GM12878 (cell line): ENCODE results near the gene THSD4. TPM values are rescaled to one million over a fixed set of nuclear protein-coding genes. Genes with fewer than 3 reads are reported as not detected.

Source experiments
- ATAC-seq: fragments of 200-7000 bp; cut with Tn5 transposase; 3 replicates; pipeline ENCODE4 v1.9.1; 2020; ENCODE audit warnings: mild to moderate bottlenecking, moderate library complexity
- BruUV-seq: library from RNA; stranded (reverse); fragments of 400-500 nt; replicated peaks from 2 replicates; lab custom pipeline; 2021; lab: Mats Ljungman, UMichigan
- CTCF ChIA-PET: fragments of 300-600 bp; sonication (Branson Sonifier 250); formaldehyde crosslinking; extraction: SDS; loops from one replicate; lab custom pipeline; 2021; ENCODE audit warnings: inconsistent platforms; lab: Yijun Ruan, JAX
- POLR2A ChIA-PET: fragments of 350-600 bp; formaldehyde crosslinking; extraction: SDS; loops from one replicate; lab custom pipeline; 2021; ENCODE audit warnings: inconsistent platforms; lab: Charles Lee
- RAD21 ChIA-PET: fragments of 300-600 bp; sonication (Branson Sonifier 250); formaldehyde crosslinking; loops from one replicate; lab custom pipeline; 2023; ENCODE audit warnings: antibody characterized with exemption; ENCODE audit not compliant: unreplicated experiment; lab: Charles Lee
- SMC1A ChIA-PET: fragments of 300-600 bp; sonication (Branson Sonifier 250); formaldehyde crosslinking; loops from one replicate; lab custom pipeline; 2023; ENCODE audit not compliant: unreplicated experiment, uncharacterized antibody; lab: Charles Lee
- DNase-seq: peaks from one replicate; pipeline ENCODE4 v3.0.0-alpha.2; 2011; ENCODE audit warnings: low read depth, low spot score
- FAIRE-seq: peaks from 3 replicates; lab custom pipeline; 2011; peaks lifted over from hg19 to GRCh38; lab: Jason Lieb, UNC
- H2AFZ ChIP-seq: 2 replicates; pipeline ENCODE4 v1.6.0; 2011; ENCODE audit warnings: low read depth, low read length, control low read depth; ENCODE audit not compliant: control insufficient read depth
- H3K27ac ChIP-seq: 2 replicates; pipeline ENCODE4 v1.5.1; 2011; ENCODE audit warnings: control low read depth; ENCODE audit not compliant: control insufficient read depth, insufficient read depth
- H3K27me3 ChIP-seq, 2 experiments: replicated peaks in 1 of 2; 2 replicates each; pipeline versions ENCODE4 v1.6.0 to v1.6.1; 2011; ENCODE audit warnings: low read length in 1 of 2; ENCODE audit not compliant: control insufficient read depth in 2 of 2, insufficient read depth in 2 of 2
- H3K36me3 ChIP-seq, 2 experiments: 2 replicates each; pipeline ENCODE4 v1.5.1; 2011; ENCODE audit warnings: low read length in 1 of 2; ENCODE audit not compliant: control insufficient read depth in 2 of 2, insufficient read depth in 2 of 2
- H3K4me1 ChIP-seq: 2 replicates; pipeline ENCODE4 v1.6.1; 2011; ENCODE audit warnings: mild to moderate bottlenecking, low read length, moderate library complexity, mixed read lengths; ENCODE audit not compliant: control insufficient read depth, insufficient read depth
- H3K4me2 ChIP-seq: 2 replicates; pipeline ENCODE4 v1.6.0; 2011; ENCODE audit warnings: control low read depth; ENCODE audit not compliant: control insufficient read depth, insufficient read depth
- H3K4me3 ChIP-seq: fragments of 200-600 bp; sonication (generic); 2 replicates; pipeline ENCODE4 v1.5.1; 2016
- H3K79me2 ChIP-seq: 2 replicates; pipeline ENCODE4 v1.6.0; 2011; ENCODE audit warnings: low read length; ENCODE audit not compliant: control insufficient read depth, insufficient read depth
- H3K9ac ChIP-seq: 2 replicates; pipeline ENCODE4 v1.8.0; 2011; ENCODE audit warnings: low read length, control low read depth, mixed read lengths; ENCODE audit not compliant: control insufficient read depth, insufficient read depth
- H3K9me3 ChIP-seq: replicated peaks from 3 replicates; pipeline ENCODE4 v1.5.1; 2011; ENCODE audit warnings: mild to moderate bottlenecking, low read length; ENCODE audit not compliant: control insufficient read depth, insufficient read depth
- H4K20me1 ChIP-seq: 2 replicates; pipeline ENCODE4 v1.6.0; 2011; ENCODE audit not compliant: control insufficient read depth, insufficient read depth
- CBX3 ChIP-seq: fragments of 200-600 bp; sonication (generic); IDR thresholded peaks from 2 replicates; pipeline ENCODE4 v1.6.1; 2016; ENCODE audit warnings: low read depth, borderline replicate concordance
- CEBPB ChIP-seq, 2 experiments: fragments of 150-350 bp in 1 of 2; IDR thresholded peaks; 2 replicates each; pipeline ENCODE4 v1.6.1; 2012 to 2014; ENCODE audit warnings: low read depth in 2 of 2, low read length in 2 of 2, borderline replicate concordance in 1 of 2, inconsistent platforms in 1 of 2
- CHD2 ChIP-seq: IDR thresholded peaks from 2 replicates; pipeline ENCODE4 v1.6.1; 2011; ENCODE audit warnings: low read depth, low read length, improper control_type of control experiment, borderline replicate concordance
- ETV6 ChIP-seq, 2 experiments: fragments of 450-650 bp in 1 of 2; IDR thresholded peaks in 1 of 2; conservative IDR thresholded peaks in 1 of 2; 2 replicates each; pipeline ENCODE4 v1.6.1; 2014; ENCODE audit warnings: antibody characterized with exemption in 1 of 2, borderline replicate concordance in 1 of 2, low read depth in 1 of 2, mild to moderate bottlenecking in 1 of 2, moderate library complexity in 1 of 2
- NR2C2 ChIP-seq: IDR thresholded peaks from 2 replicates; pipeline ENCODE4 v1.6.1; 2011; ENCODE audit warnings: borderline replicate concordance, low read depth; ENCODE audit not compliant: control insufficient read depth, insufficient read length
- RCOR1 ChIP-seq: conservative IDR thresholded peaks from 2 replicates; pipeline ENCODE4 v1.6.1; 2012; ENCODE audit warnings: low read depth, low read length, improper control_type of control experiment
- RUNX3 ChIP-seq: IDR thresholded peaks from 2 replicates; pipeline ENCODE4 v1.6.1; 2012; ENCODE audit warnings: low read length, inconsistent platforms
- STAT1 ChIP-seq: fragments of 450-650 bp; conservative IDR thresholded peaks from 2 replicates; pipeline ENCODE4 v1.6.1; 2014; ENCODE audit warnings: antibody characterized with exemption, mild to moderate bottlenecking
- ZNF274 ChIP-seq: IDR thresholded peaks from one replicate; pipeline ENCODE4 v1.8.0; 2011; ENCODE audit not compliant: insufficient read length, insufficient read depth
- ZNF622 ChIP-seq: fragments of 450-650 bp; IDR thresholded peaks from 2 replicates; pipeline ENCODE4 v1.6.1; 2017; ENCODE audit warnings: mild to moderate bottlenecking, inconsistent platforms
- WGBS: methylation state at CpG from one replicate; pipeline ENCODE4 v1.1.6; 2016; ENCODE audit warnings: low lambda C conversion rate; ENCODE audit not compliant: insufficient replicate concordance, insufficient coverage; ENCODE audit errors: missing lambda C conversion rate; 5-methylcytosine and 5-hydroxymethylcytosine counted together
- in situ Hi-C: fragments of 300-500 bp; cut with MboI; formaldehyde crosslinking; loops from 9 replicates; pipeline ENCODE4 v1.14.3; 2018; ENCODE audit warnings: mixed read lengths
- intact Hi-C: fragments of 100-400 bp; cut with micrococcal nuclease; formaldehyde crosslinking; loops from one replicate; pipeline ENCODE4 v1.14.2; 2022; ENCODE audit not compliant: unreplicated experiment
- polyA plus RNA-seq, 11 experiments: library from polyadenylated mRNA; depleted of rRNA in 4 of 11; unstranded in 6 of 11; stranded (reverse) in 5 of 11; fragments of >200 nt; fragmentation: Nextera tagmentation in 4 of 11; fragmentation: Illumina TruSeq in 1 of 11; extraction: Ambion mirVana in 4 of 11; extraction: Trizol in 1 of 11; gene quantifications; 1 replicate in 1 of 11; 2 replicates in 10 of 11; pipeline versions ENCODE4 v1.2.1 to v1.2.3, GENCODE V29; 2011 to 2016; ENCODE audit warnings: inconsistent platforms in 2 of 11, missing spikeins in 2 of 11, low read depth in 1 of 11
- total RNA-seq, 4 experiments: library from RNA; depleted of rRNA in 3 of 4; stranded (reverse); fragments of >200 nt in 3 of 4; fragmentation: Illumina TruSeq in 1 of 4; extraction: Trizol in 1 of 4; gene quantifications; 2 replicates each; pipeline versions ENCODE4 v1.2.1 to v1.2.3, GENCODE V29; 2013 to 2021

The THSD4 gene
- total and polyA plus RNA-seq, 10 of the 15 experiments (the other 5 are each of a cell fraction or from before 2014, with no cell fraction given), result 0.04 to 0.13 (median 0.05) TPM; not detected in 7

DNA sequence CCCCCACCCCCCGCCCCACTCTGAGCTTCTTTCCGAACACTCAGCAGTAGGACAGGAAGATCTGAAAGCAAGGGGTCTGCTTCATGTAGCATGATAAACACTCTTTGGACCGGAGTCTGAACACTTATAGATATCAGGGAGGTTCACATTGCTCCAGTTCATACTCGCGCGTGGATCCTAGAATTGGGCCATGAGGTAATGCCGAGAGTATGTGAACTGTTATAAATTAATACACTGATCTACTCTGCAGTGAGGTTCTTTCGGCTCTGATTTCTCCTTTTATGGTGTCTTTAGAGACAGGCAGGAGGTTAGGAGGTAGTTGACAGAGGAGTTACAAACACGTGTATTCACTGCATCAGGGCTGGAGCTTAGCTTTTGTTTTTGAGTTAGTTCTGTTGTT lies 223.0 kb downstream of the THSD4 start:
- ChIA-PET SMC1A (no interaction called here), POLR2A (no interaction called here), RAD21 (no interaction called here), CTCF (no interaction called here)
- Histone ChIP-seq H2AFZ (no peak overlapping the region), H3K27me3 (no peaks in the 10 kb centered on the region), H3K4me1 (peaks cover 3% of the 10 kb centered on the region), H4K20me1 (no peaks in the 10 kb centered on the region), H3K9ac (no peak overlapping the region), H3K4me3 (no peak overlapping the region), H3K36me3 (no peaks in the 10 kb centered on the region), H3K27ac (no peak overlapping the region), H3K9me3 (no peaks in the 10 kb centered on the region), H3K4me2 (no peak overlapping the region), H3K79me2 (no peaks in the 10 kb centered on the region)
- in situ Hi-C loops, result no loop called here
- intact Hi-C loops, result no loop called here
- no TSS peak for BruUV-seq
- no peak for ATAC-seq
- DNase-seq, result no peak
- WGBS, result 63% methylated on average over 9 of the region's 9 CpGs
- no peak for TF ChIP-seq RCOR1
- FAIRE-seq, result no peak

DNA sequence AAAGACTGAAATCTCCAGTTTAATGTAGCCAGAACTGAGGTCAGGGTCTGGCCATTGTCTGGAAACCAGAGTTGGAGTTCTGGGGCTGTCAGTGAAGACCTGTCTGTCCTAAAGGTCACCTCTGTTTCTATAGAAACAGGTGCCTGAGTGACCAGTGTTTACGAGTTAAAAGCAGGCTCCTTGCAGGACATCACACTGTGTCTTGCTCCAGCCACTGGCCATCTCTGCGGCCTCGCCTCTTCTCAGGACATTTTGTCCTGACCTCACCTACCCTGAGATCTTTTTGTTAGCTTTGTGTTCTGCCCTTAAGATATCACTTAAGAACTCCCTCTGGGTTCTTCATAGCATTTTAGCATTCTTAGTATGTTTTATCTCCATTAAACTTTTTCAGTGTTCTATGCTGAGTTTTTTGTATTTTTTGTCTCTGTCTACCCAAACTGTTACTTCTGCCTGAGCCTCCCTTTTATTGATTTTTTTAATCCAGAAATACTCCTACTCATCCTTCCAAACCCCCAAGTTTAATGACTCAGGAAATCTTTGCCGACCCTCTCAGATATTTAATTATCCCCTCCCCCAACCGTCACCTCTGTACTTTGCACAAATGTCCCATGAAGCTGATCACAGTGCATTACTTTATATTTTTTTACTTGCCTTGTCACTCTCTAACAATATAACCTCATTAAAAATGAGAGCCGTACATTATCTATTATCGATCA lies 223.7 kb downstream of the THSD4 start:
- Histone ChIP-seq H3K4me2 (no peak overlapping the region), H3K79me2 (no peaks in the 10 kb centered on the region), H3K27me3 (no peaks in the 10 kb centered on the region), H3K9ac (no peak overlapping the region), H3K4me3 (no peak overlapping the region), H3K4me1 (no peaks in the 10 kb centered on the region; the same call in 1 of the 2 replicates), H4K20me1 (no peaks in the 10 kb centered on the region), H3K27ac (no peak overlapping the region), H2AFZ (no peak overlapping the region), H3K9me3 (no peaks in the 10 kb centered on the region), H3K36me3 (no peaks in the 10 kb centered on the region)
- ATAC-seq, result no peak
- SMC1A ChIA-PET, result no interaction called here
- no peak for DNase-seq
- 44% methylated on average over 7 of the region's 7 CpGs for WGBS
- in situ Hi-C loops, result no loop called here
- BruUV-seq, result no TSS peak
- no peak for TF ChIP-seq NR2C2
- no peak for TF ChIP-seq ZNF622
- TF ChIP-seq ETV6 (conservative IDR thresholded peaks at IDR 0.05 in 1 of 2, IDR thresholded peaks at IDR 0.05 in 1 of 2; ENCODE audit: borderline replicate concordance in 1 of 2, low read depth in 1 of 2), result no peak
- TF ChIP-seq CHD2, result no peak
- TF ChIP-seq ZNF274, result no peak
- no peak for TF ChIP-seq CBX3
- TF ChIP-seq CEBPB (IDR thresholded peaks at IDR 0.05; ENCODE audit: borderline replicate concordance in 1 of 2, low read depth in 2 of 2, low read length in 2 of 2), result no peak
- TF ChIP-seq RUNX3, result no peak
- TF ChIP-seq STAT1, result no peak
- TF ChIP-seq, all 136 proteins: peak for 0
- no peak for FAIRE-seq
- POLR2A ChIA-PET, result no interaction called here
- intact Hi-C loops, result no loop called here
- CTCF ChIA-PET, result no interaction called here
- RAD21 ChIA-PET, result no interaction called here
